Left lung (tissue), 10 donors: ENCODE measurements around the gene ARID5B. TPM values are rescaled to one million over a fixed set of nuclear protein-coding genes. Genes with fewer than 3 reads are reported as not detected.

Experiments used
- ATAC-seq: fragments of 200-7000 bp; cut with Tn5 transposase; one replicate; pipeline ENCODE4 v1.9.1; 2020; ENCODE audit warnings: moderate library complexity
- DNase-seq, 4 donors: peaks; one replicate each; pipeline ENCODE4 v3.0.0-alpha.2; 2013 to 2020
- H3K27ac ChIP-seq, 2 donors: fragments of 200-600 bp; sonication (generic) in 1 of 2; one replicate each; pipeline versions ENCODE4 v1.5.0 to v1.8.0; 2020 to 2021
- H3K27me3 ChIP-seq, 2 donors: fragments of 200-600 bp; sonication (generic) in 1 of 2; one replicate each; pipeline versions ENCODE4 v1.5.0 to v1.8.0; 2020 to 2021
- H3K36me3 ChIP-seq, 2 donors: fragments of 200-600 bp; sonication (generic) in 1 of 2; one replicate each; pipeline versions ENCODE4 v1.5.0 to v1.8.0; 2020 to 2021
- H3K4me1 ChIP-seq, 2 donors: fragments of 200-600 bp; one replicate each; pipeline ENCODE4 v1.8.0; 2021
- H3K4me3 ChIP-seq, 2 donors: fragments of 200-600 bp; sonication (generic) in 1 of 2; one replicate each; pipeline versions ENCODE4 v1.5.0 to v1.8.0; 2020 to 2021; ENCODE audit warnings: mild to moderate bottlenecking in 1 of 2
- H3K9me3 ChIP-seq, 2 donors: fragments of 200-600 bp; sonication (generic) in 1 of 2; one replicate each; pipeline versions ENCODE4 v1.5.0 to v1.8.0; 2020 to 2021
- intact Hi-C, 2 donors: fragments of 100-400 bp; cut with DNase I; formaldehyde crosslinking; loops; one replicate each; pipeline versions ENCODE4 v1.11.2 to v1.14.2; 2022
- polyA plus RNA-seq, 6 donors: library from polyadenylated mRNA; unstranded; fragments of 120-200 nt; gene quantifications; one replicate each; pipeline ENCODE4 v1.2.1, GENCODE V29; 2013; ENCODE audit not compliant: insufficient read length in 6 of 6
- total RNA-seq, 2 donors: library from RNA; stranded (reverse); fragmentation: NEBNext Ultra II Directional; extraction: Animal tissue kit (Norgen Biotek cat#: 25700); gene quantifications; one replicate each; pipeline ENCODE4 v1.2.1, GENCODE V29; 2021
- TF ChIP-seq, protein P1 (sequence below), 2 donors: fragments of 200-600 bp; sonication (generic) in 1 of 2; IDR thresholded peaks; one replicate each; pipeline versions ENCODE4 v1.5.0 to v1.8.0; 2021; ENCODE audit warnings: antibody characterized with exemption in 2 of 2
- donor health status: DM: no; HTN: yes; CAD: no.
- donor health status: DM: no; HTN: no; CAD: no.

The ARID5B gene
- total and polyA plus RNA-seq, 8 donors = 29.9 to 51.5 (median 44.4) TPM

DNA sequence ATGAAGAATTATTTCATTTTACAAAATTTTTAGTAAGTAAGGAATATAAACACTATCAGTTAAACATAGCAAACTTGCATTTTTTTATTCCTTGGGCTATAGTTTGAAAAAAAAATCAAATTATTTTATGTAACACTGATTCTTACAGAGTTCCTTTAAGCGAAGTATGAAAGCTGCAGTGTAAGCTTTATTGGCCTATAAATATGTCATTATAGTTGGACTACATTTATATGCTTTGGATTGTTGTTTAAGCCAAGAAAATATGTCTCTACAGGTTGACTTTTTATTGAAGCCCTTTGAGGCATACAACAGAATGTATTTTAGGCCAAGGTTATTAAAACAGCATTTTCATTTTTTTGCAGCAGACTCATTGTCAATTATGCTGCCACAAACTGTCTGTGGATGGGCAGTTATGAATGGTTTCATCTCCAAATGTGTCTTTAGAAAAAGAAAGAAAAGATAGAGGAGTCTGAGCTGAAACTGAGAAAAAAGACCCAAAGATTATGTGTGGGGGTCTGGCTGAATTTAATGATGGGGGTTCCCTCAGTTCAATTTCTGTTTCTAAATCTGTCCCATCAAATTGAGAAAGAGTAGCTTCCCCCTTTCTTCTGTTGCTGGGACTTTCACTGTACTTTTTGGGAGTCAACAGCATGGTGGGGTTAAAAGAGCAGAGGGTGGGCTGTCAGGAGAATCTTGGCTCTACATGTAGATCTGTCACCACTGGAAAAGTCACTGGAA, 43.1 kb downstream of the ARID5B start:
- no peak for DNase-seq
- no peak overlapping the region for H3K4me3 ChIP-seq
- no peak for ATAC-seq
- no peaks in the 10 kb centered on the region for H3K9me3 ChIP-seq
- TF ChIP-seq, protein P1, sequence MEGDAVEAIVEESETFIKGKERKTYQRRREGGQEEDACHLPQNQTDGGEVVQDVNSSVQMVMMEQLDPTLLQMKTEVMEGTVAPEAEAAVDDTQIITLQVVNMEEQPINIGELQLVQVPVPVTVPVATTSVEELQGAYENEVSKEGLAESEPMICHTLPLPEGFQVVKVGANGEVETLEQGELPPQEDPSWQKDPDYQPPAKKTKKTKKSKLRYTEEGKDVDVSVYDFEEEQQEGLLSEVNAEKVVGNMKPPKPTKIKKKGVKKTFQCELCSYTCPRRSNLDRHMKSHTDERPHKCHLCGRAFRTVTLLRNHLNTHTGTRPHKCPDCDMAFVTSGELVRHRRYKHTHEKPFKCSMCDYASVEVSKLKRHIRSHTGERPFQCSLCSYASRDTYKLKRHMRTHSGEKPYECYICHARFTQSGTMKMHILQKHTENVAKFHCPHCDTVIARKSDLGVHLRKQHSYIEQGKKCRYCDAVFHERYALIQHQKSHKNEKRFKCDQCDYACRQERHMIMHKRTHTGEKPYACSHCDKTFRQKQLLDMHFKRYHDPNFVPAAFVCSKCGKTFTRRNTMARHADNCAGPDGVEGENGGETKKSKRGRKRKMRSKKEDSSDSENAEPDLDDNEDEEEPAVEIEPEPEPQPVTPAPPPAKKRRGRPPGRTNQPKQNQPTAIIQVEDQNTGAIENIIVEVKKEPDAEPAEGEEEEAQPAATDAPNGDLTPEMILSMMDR (IDR thresholded peaks at IDR 0.05) = no peak
- peaks cover 30 to 54% of the 10 kb centered on the region in 2 donors for H3K4me1 ChIP-seq
- intact Hi-C loops = no loop called here
- H3K36me3 ChIP-seq = peaks cover 0 to 27% of the 10 kb centered on the region in 2 donors
- peak overlapping the region; percentile 67 to 88 for H3K27ac ChIP-seq
- no peaks in the 10 kb centered on the region for H3K27me3 ChIP-seq

DNA sequence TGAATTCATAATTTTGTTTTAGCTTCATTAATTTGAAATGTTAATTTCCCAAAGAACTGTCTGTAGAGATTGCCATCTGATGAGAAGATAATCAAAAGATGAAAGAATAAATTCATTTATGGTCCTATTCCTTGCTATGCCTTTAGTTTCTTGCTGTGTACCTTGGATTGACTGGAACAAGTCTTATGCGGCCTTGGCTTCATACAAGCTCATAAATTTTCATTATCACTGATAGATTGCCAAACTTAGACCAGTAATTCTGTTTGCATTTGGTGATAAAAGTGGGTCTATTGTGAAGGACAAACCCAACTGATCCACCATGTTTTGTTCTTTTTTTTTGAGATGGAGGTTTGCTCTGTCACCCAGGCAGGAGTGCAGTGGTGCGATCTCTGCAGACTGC, 48.2 kb downstream of the ARID5B start:
- Histone ChIP-seq H3K36me3 (peaks cover 0 to 22% of the 10 kb centered on the region in 2 donors), H3K4me3 (no peak overlapping the region), H3K27ac (no peak overlapping the region), H3K4me1 (peaks cover 5 to 10% of the 10 kb centered on the region in 2 donors), H3K9me3 (no peaks in the 10 kb centered on the region), H3K27me3 (no peaks in the 10 kb centered on the region)
- DNase-seq (no peak), ATAC-seq (no peak)
- TF ChIP-seq, protein P1 (IDR thresholded peaks at IDR 0.05) = no peak
- intact Hi-C loops = no loop called here

DNA sequence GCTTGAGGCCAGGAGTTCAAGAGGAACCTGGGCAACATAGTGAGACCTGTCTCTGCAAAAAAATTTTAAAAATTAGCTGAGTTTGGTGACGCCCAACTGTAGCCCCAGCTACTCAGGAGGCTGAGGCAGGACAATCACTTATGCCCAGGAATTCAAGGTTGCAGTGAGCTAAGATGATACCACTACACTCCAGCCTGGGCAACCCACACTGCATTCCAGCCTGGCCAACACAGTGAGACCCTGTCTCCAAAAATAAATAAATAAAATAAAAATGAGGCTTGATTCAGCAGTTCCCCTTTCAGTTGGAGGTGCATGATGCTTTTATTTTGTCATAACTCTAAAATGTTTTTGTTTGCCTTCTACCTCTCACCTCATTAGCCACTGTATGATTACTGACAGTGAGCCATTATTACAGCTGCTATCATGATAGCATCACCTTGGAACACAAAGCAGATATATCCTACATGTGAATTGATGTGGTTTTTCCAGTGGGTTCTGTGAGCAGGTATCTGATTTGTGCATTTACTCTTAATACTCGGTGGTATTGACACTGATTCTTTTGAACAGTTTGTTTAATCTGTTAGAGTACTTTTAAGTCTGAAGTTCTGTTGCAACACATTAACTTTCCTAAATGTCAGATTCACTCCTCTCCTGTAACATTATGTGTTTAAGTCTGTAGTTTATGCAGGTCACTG, 49.1 kb downstream of the ARID5B start:
- Histone ChIP-seq H3K4me1 (peaks cover 0 to 7% of the 10 kb centered on the region in 2 donors), H3K27ac (no peak overlapping the region), H3K9me3 (no peaks in the 10 kb centered on the region), H3K27me3 (no peaks in the 10 kb centered on the region), H3K36me3 (peaks cover 0 to 22% of the 10 kb centered on the region in 2 donors), H3K4me3 (no peak overlapping the region)
- DNase-seq = no peak
- intact Hi-C loops = no loop called here
- peak; percentile 44 for ATAC-seq
- TF ChIP-seq, protein P1 (IDR thresholded peaks at IDR 0.05) = no peak

DNA sequence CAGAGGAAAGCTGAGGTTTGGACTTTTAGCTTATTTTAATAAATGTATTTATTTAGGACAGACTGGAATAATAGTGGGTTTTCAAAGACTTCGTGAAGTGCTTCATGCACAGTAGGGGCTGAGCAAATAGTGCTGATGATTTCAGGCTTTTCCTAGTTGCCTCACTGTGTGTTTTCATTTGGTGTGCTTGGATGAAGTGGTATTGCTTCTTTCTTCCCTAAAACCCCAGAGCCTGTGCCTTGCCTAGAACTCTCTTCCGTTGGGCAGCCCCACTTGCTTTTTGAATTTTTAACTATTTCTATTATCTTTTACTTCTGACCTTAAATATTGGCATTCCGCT, 49.6 kb downstream of the ARID5B start:
- Histone ChIP-seq H3K36me3 (peaks cover 0 to 22% of the 10 kb centered on the region in 2 donors), H3K27ac (no peak overlapping the region), H3K9me3 (no peaks in the 10 kb centered on the region), H3K4me3 (no peak overlapping the region), H3K27me3 (no peaks in the 10 kb centered on the region), H3K4me1 (peaks cover 0 to 7% of the 10 kb centered on the region in 2 donors)
- intact Hi-C loops = no loop called here
- no peak for DNase-seq
- TF ChIP-seq, protein P1 (IDR thresholded peaks at IDR 0.05) = no peak
- ATAC-seq = peak; percentile 50

DNA sequence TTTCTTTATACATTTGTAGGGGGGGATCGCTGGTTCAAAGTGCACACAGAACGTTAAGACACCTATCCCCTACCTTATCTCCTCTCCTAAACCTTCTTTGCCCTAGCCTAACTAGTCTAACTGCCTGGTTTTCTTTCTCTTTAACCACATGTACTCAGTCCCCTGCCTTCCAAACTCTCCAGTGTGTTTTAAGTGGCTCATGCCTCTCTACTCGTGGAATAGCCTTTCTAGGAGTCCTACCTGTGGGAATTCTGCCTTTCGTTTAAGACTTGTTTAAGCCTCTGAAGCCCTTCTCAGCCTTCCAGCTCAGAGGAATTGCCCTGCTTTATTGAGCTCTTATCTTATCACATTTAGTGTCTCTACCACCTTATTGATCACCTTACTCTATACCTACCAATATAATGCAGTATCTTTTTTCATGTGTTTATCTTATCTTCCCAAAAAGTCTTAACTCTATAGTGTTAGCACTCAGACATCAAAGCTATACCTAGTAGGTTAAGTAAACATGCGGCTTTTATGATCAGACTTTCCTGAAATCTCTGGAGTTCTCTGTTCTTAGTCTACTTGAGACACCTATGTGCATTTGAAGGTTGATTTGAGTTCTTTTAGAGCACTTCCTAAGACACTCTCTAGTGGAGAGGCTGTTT, 50.7 kb downstream of the ARID5B start:
- no peaks in the 10 kb centered on the region for H3K9me3 ChIP-seq
- no peaks in the 10 kb centered on the region for H3K27me3 ChIP-seq
- no peak overlapping the region for H3K4me3 ChIP-seq
- ATAC-seq (peak; percentile 86), DNase-seq (no peak)
- peaks cover 0 to 21% of the 10 kb centered on the region in 2 donors for H3K36me3 ChIP-seq
- intact Hi-C loops = no loop called here
- peaks cover 0 to 7% of the 10 kb centered on the region in 2 donors for H3K4me1 ChIP-seq
- peak overlapping the region in 1 of 2 donors; percentile 61 for H3K27ac ChIP-seq
- TF ChIP-seq, protein P1 (IDR thresholded peaks at IDR 0.05) = no peak
